Measurements from ENCODE around the gene SPINDOC.

SPINDOC gene, protein sequence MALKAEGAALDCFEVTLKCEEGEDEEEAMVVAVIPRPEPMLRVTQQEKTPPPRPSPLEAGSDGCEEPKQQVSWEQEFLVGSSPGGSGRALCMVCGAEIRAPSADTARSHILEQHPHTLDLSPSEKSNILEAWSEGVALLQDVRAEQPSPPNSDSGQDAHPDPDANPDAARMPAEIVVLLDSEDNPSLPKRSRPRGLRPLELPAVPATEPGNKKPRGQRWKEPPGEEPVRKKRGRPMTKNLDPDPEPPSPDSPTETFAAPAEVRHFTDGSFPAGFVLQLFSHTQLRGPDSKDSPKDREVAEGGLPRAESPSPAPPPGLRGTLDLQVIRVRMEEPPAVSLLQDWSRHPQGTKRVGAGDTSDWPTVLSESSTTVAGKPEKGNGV

DNA sequence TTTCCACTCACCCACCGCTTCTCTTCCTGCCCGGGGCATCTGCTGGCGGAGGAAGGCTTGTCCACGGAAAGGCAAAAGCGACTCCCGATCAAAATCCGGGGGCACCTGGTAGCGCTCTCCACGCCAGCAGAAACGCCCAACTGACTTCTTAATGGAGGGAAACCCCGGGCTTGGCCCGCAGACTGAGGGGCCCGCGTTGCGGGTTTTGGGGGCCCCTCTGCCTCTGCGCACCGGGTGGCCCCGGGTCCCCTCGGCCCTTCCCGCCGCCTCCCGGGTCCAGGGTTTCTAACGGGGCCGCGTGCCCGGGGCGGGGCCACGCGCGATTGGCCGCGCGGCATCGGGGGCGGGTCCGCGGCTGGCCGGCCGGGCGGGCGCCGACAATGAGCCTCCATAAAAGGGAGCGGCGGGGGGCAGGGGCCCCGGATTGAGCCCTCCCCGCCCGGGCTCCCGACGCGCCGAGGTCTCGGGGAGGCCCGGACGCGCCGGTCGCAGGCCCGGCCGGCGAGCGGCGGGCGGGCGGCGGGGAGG is at the start of gene SPINDOC:
Gene SPINDOC (plus strand): TSS at position 422 of the 528 bp plus-strand sequence. CDS start 231 bp downstream, outside the sequence.
- peaks cover 9% of the 10 kb centered on the region for H3K4me1 ChIP-seq (ENCODE audit: control insufficient read depth, insufficient read depth, low read length)
- no peaks in the 10 kb centered on the region for H3K36me3 ChIP-seq (ENCODE audit: control insufficient read depth, insufficient read depth, low read length)
- no peaks in the 10 kb centered on the region for H3K27me3 ChIP-seq (ENCODE audit: control insufficient read depth, insufficient read depth, low read length)
- H3K9me3 ChIP-seq (ENCODE audit: control insufficient read depth, low read length), result no peaks in the 10 kb centered on the region
- peak within 1 kb of the TSS; percentile 61 for H3K4me3 ChIP-seq (ENCODE audit: low read length)
- H3K9ac ChIP-seq (ENCODE audit: low read length), result peak within 1 kb of the TSS; percentile 73

DNA sequence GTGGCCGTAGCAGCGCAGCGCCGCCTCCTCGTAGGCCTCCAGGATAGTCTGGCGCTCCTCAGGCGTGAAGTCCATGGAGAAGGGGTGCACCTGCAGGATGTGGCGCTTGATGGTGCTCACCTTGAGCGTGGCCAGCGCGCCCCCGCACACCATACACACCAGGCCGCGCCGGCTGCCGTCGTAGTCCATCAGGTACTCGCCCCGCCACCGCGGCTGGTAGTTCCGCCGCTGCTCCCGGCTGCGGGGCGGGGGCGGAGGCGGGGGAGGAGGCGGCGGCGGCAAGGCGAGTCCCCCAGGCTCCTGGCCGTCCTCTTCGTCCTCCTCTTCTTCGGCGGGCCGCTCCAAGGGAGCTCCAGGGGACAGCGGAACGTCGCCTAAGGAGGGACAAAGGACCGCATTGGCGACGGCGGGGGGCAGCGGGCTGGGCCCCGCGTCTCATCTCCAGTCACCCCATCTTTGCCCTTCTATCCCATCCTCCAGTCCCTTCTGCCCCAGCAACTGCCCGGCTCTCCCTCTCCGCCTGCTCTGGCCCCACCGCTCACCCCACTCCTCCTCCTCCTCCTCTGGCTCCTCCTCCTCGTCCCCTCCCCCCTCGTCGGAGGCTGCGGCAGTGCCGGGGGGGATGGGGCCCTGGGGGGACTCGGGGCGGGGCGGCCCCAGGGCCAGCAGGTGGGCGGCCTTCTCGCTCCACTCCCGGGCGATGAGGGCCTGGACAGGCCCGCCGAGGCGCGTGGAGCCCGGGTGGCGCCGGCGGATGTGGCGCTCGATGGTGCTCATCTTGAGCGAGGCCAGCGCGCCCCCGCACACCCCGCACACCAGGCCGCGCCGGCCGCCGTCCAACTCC is 49.5 kb upstream of the SPINDOC start:
- no peak overlapping the region for H3K4me3 ChIP-seq (ENCODE audit: low read length)
- H3K9ac ChIP-seq (ENCODE audit: low read length), result no peak overlapping the region
- peaks cover 9% of the 10 kb centered on the region for H3K27me3 ChIP-seq (ENCODE audit: control insufficient read depth, insufficient read depth, low read length)
- no peaks in the 10 kb centered on the region for H3K9me3 ChIP-seq (ENCODE audit: control insufficient read depth, low read length)
- H3K4me1 ChIP-seq (ENCODE audit: control insufficient read depth, insufficient read depth, low read length), result peaks cover 36% of the 10 kb centered on the region
- H3K36me3 ChIP-seq (ENCODE audit: control insufficient read depth, insufficient read depth, low read length), result no peaks in the 10 kb centered on the region

DNA sequence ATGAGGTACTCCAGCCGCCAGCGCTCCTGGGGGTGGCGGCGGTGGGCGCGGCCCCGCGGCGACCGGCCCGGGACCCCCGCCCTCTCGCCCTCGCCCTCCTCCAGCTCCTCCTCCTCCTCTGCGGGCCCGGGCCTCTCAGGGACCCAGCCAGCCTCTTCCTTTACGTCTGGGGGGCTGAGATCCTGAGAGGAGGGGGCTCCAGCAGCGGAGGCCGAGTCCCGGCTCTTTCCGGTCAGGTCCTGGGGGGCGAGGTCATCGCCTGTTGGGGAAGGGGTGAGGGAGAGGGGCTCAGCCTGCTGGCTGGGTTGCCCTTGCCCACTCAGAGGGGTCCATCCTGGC is 48.9 kb upstream of the SPINDOC start:
- H3K9me3 ChIP-seq (ENCODE audit: control insufficient read depth, low read length), result no peaks in the 10 kb centered on the region
- H3K4me3 ChIP-seq (ENCODE audit: low read length), result no peak overlapping the region
- no peaks in the 10 kb centered on the region for H3K36me3 ChIP-seq (ENCODE audit: control insufficient read depth, insufficient read depth, low read length)
- peaks cover 38% of the 10 kb centered on the region for H3K4me1 ChIP-seq (ENCODE audit: control insufficient read depth, insufficient read depth, low read length)
- H3K9ac ChIP-seq (ENCODE audit: low read length), result no peak overlapping the region
- peaks cover 15% of the 10 kb centered on the region for H3K27me3 ChIP-seq (ENCODE audit: control insufficient read depth, insufficient read depth, low read length)

DNA sequence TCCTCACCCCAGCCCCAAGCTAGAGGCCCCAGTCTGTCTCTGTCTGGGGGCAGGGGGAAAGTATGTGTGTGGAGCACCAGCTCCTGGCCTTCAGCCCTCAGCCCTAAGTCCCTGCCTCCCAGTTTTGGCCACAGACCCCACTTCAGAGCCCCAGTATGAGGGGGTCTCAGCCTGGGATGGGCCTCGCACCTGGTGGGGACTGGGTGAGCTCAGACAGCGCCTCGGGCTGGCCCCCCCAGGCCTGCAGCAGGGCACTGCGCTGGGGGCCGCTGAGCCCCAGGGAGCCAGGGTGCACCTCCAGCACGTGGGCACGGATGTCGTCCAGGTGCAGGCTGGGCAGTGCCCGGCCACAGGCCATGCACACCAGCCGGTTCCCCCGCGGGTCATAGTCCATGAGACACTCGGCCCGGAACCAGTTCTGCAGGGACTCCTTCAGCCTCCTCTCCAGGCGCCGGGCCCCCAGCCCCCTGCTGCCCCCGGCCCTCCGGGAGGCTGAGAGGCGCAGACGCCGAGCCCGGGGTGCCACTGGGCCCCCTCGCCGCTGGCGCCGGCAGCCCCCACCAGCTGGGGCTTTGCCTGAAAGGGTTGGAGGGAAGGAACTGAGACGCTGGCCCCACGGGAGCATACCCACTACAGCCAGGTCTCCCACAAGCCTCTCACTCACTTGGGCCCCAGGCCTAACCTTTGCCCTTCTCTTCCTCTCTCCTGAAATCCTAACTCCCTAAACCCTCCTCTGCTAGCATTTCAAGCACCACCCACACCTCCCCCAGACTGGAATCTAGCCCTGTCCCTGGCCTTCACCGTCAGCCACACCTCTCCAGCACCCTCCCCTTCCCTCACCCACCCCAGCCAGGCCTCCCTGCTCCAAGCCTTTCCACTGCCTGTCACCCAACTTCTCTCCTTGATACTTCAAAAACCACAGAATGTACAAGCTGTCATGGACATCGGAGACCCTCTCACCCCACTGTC is 48.3 kb upstream of the SPINDOC start:
- Histone ChIP-seq H3K27me3 (ENCODE audit: control insufficient read depth, insufficient read depth, low read length) (peaks cover 18% of the 10 kb centered on the region), H3K9ac (ENCODE audit: low read length) (no peak overlapping the region), H3K36me3 (ENCODE audit: control insufficient read depth, insufficient read depth, low read length) (no peaks in the 10 kb centered on the region), H3K4me1 (ENCODE audit: control insufficient read depth, insufficient read depth, low read length) (peaks cover 43% of the 10 kb centered on the region), H3K9me3 (ENCODE audit: control insufficient read depth, low read length) (no peaks in the 10 kb centered on the region), H3K4me3 (ENCODE audit: low read length) (no peak overlapping the region)

DNA sequence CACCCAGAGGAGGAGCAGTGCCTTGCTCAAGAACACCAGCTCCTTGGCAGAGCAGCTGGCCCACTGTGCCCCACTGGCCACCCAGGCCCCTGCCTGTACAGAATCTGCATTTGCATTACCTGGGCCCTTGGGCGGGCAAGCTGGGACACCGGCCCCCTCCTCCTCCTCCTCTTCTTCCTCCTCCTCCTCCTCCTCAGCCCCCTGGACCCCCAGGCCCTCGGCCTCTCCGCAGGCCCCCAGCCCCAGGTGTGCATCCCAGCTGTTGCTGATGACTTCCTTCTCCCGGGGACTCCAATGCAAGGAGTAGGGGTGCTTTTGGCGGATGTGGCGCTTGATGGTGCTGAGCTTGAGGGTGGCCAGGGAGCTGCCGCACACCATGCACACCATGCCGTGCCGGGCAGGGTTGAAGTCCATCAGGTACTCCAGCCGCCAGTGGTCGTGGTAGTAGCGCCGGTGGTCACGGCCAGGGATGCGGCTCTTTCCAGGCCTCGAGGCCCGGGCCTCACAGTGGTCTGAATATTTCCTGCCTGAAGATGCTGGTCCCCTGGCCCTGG is 47.5 kb upstream of the SPINDOC start:
- H3K4me3 ChIP-seq (ENCODE audit: low read length), result no peak overlapping the region
- no peaks in the 10 kb centered on the region for H3K36me3 ChIP-seq (ENCODE audit: control insufficient read depth, insufficient read depth, low read length)
- H3K27me3 ChIP-seq (ENCODE audit: control insufficient read depth, insufficient read depth, low read length), result peaks cover 18% of the 10 kb centered on the region
- no peaks in the 10 kb centered on the region for H3K9me3 ChIP-seq (ENCODE audit: control insufficient read depth, low read length)
- peaks cover 43% of the 10 kb centered on the region for H3K4me1 ChIP-seq (ENCODE audit: control insufficient read depth, insufficient read depth, low read length)
- no peak overlapping the region for H3K9ac ChIP-seq (ENCODE audit: low read length)

DNA sequence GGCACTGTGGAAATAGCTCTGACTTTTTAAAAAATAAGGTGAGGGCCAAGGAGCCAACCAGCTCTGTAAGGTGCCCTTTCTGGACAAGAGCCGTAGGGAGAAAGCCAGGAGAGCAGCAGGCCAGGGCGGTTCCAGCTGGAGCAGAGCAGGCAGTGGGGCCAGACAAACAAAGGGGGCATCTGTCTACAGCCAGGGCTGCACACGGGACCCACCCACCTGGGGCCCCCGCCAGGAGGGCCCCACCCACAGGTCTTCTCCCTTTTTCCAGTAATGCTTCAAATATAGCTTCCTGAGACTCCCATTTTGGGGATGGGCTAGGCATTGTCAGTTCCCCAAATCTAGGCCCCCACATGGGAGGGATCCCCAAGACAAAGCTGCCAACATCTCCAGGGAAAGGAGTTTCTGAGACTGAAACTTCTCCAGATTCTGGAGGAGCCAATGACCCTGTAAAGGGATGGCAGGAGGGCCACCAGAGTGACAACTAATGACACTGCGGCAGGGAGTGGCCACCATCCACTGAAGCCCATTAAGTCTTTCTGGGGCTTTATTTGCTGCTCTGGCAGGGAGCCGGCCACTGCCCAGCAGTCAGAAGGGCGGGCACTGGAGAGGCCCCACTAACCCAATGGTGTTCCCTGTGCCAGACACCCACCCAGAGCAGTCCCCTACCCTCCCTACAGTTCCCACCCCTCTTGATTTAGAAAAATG is 46.6 kb upstream of the SPINDOC start:
- Histone ChIP-seq H3K9ac (ENCODE audit: low read length) (no peak overlapping the region), H3K36me3 (ENCODE audit: control insufficient read depth, insufficient read depth, low read length) (no peaks in the 10 kb centered on the region), H3K4me3 (ENCODE audit: low read length) (no peak overlapping the region), H3K27me3 (ENCODE audit: control insufficient read depth, insufficient read depth, low read length) (peaks cover 23% of the 10 kb centered on the region), H3K9me3 (ENCODE audit: control insufficient read depth, low read length) (no peaks in the 10 kb centered on the region), H3K4me1 (ENCODE audit: control insufficient read depth, insufficient read depth, low read length) (peaks cover 43% of the 10 kb centered on the region)

DNA sequence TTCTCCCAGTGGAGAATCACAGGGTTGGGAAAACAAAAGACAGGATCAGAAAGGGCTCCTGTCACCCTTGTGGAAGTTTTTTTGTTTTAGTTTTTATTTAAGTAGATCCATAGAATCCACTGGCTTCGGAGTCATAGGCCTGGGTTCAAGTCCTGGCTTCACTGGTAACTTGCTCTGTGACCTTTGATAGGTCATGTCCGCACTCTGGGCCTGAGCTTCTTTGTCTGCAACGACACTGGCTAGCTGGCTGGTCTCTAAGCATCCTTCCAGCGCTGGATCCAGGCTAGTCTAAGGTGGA is 46.0 kb upstream of the SPINDOC start:
- peaks cover 26% of the 10 kb centered on the region for H3K27me3 ChIP-seq (ENCODE audit: control insufficient read depth, insufficient read depth, low read length)
- H3K4me1 ChIP-seq (ENCODE audit: control insufficient read depth, insufficient read depth, low read length), result peaks cover 40% of the 10 kb centered on the region
- no peaks in the 10 kb centered on the region for H3K36me3 ChIP-seq (ENCODE audit: control insufficient read depth, insufficient read depth, low read length)
- peak overlapping the region; percentile 67 for H3K4me3 ChIP-seq (ENCODE audit: low read length)
- no peaks in the 10 kb centered on the region for H3K9me3 ChIP-seq (ENCODE audit: control insufficient read depth, low read length)
- peak overlapping the region; percentile 65 for H3K9ac ChIP-seq (ENCODE audit: low read length)

DNA sequence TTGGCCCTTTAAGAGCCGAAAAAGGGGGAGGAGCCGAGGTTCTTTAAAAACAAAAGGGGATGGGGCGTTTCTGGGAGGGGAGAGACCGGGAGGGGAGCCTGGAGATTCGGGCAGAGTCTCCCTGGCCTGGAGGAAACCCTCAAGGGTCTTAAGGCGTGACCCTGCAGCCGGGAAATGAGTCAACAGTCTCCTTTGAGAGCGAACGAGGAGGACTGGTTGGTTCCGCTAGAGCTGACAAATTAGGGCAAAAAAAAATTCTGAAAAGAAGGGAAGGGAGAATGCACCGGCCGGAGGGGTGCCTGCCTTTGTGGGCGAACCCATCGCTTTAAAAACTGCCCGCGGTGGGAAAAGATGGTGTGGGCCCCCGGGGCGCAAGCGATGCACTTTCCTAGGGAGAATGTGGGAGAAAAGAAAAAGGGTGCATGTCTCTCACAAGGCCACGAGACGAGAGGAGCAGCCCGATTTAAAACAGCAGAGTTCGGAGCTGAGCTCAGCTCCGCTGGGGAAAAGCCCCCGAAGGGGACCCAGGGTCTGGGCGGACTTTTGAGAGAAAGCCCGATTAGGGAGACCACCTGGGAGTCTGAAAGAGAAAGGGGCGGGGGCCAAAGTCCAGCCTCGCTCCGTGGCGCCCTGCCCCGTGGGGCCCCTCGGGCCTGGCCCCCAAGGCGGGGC is 45.6 kb upstream of the SPINDOC start:
- Histone ChIP-seq H3K4me1 (ENCODE audit: control insufficient read depth, insufficient read depth, low read length) (peaks cover 36% of the 10 kb centered on the region), H3K36me3 (ENCODE audit: control insufficient read depth, insufficient read depth, low read length) (no peaks in the 10 kb centered on the region), H3K9me3 (ENCODE audit: control insufficient read depth, low read length) (no peaks in the 10 kb centered on the region), H3K4me3 (ENCODE audit: low read length) (peak overlapping the region; percentile 67), H3K27me3 (ENCODE audit: control insufficient read depth, insufficient read depth, low read length) (peaks cover 24% of the 10 kb centered on the region), H3K9ac (ENCODE audit: low read length) (peak overlapping the region; percentile 65)

DNA sequence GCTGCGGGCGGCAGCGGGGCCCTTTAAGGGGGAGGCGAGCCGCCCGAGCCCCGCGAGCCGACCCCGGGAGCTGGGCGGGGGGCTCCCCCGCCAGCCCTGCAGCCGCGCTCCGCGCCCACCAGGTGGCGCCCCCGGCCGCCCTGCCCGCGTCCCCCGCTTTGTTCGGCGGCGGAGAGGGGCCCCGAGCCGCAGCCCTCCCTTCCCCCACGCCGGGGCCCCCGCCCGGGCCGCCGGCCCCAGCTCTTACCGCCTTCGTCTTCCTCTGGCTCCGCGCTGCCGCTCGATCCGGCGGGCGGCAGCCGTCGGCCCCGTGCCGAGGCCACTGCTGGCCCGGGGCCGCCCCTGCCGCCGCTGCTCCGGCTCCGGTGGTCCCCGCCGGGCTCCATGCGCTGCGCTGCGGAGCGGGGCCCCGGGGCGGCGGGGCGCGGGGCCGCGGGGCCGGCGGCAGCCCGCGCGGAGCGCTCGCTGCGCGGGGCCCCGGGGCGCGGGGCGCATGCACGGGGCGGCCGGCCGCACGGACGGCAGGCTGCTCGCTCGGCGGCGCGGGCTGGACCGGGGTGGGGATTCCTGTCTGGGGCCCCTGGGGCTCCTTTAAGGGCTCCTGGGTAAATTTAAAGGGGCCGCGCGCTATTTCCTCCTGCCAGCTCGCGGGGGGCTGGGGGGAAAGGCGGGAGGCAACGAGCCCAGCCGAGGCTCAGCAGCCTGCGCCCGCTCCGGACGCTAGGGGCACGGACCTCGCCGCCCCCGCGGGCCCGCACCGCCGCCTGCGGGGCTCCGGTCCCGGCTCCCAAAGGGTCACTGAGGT is 44.8 kb upstream of the SPINDOC start, which contains the start of gene ZFTA:
Gene ZFTA (minus strand): TSS at position 539 of the 805 bp plus-strand sequence. CDS start 153 bp downstream, at position 386.
- H3K9me3 ChIP-seq (ENCODE audit: control insufficient read depth, low read length), result no peaks in the 10 kb centered on the region

More for the DNA sequence above, 44.8 kb upstream of the SPINDOC start, which contains the start of gene ZFTA:
- Histone ChIP-seq H3K4me1 (ENCODE audit: control insufficient read depth, insufficient read depth, low read length) (peaks cover 30% of the 10 kb centered on the region), H3K9ac (ENCODE audit: low read length) (peak within 1 kb of the TSS; percentile 65), H3K36me3 (ENCODE audit: control insufficient read depth, insufficient read depth, low read length) (no peaks in the 10 kb centered on the region), H3K4me3 (ENCODE audit: low read length) (peak within 1 kb of the TSS; percentile 67), H3K27me3 (ENCODE audit: control insufficient read depth, insufficient read depth, low read length) (peaks cover 20% of the 10 kb centered on the region)

All from mucosa of stomach (tissue), 1 donor.